SK-N-SH treated with all-trans-retinoic acid at 6 μM for 48 hours (cell line): ENCODE data around the gene CIAPIN1.
"Not testable (repeated sequence)": the region's sequence is repeated elsewhere in the genome, so short reads cannot be mapped to it uniquely, and the experiment has no call there.

Source experiments
- ATAC-seq: fragments of 200-7000 bp; cut with Tn5 transposase; 3 replicates; pipeline ENCODE4 v1.9.1; 2020; ENCODE audit warnings: mild to moderate bottlenecking, moderate library complexity
- BACH2 ChIP-seq: fragments of 250-450 bp; sonication (Bioruptor Pico); IDR thresholded peaks from 2 replicates; pipeline ENCODE4 v1.9.0; 2021; ENCODE audit warnings: mild to moderate bottlenecking, borderline replicate concordance
- ESRRG ChIP-seq: fragments of 250-450 bp; sonication (Bioruptor Pico); IDR thresholded peaks from 2 replicates; pipeline ENCODE4 v1.6.1; 2021; ENCODE audit warnings: mild to moderate bottlenecking
- GLIS3 ChIP-seq: fragments of 250-450 bp; sonication (Bioruptor Pico); IDR thresholded peaks from 2 replicates; pipeline ENCODE4 v1.5.0; 2020; ENCODE audit warnings: mild to moderate bottlenecking, moderate library complexity
- ISL1 ChIP-seq: fragments of 250-450 bp; sonication (Bioruptor Pico); IDR thresholded peaks from 2 replicates; pipeline ENCODE4 v2.1.2; 2022; ENCODE audit warnings: mild to moderate bottlenecking, moderate library complexity
- OSR1 ChIP-seq: fragments of 250-450 bp; sonication (Bioruptor Pico); IDR thresholded peaks from 2 replicates; pipeline ENCODE4 v1.8.0; 2022; ENCODE audit warnings: moderate library complexity, mild to moderate bottlenecking, inconsistent platforms
- POU6F1 ChIP-seq: fragments of 250-450 bp; sonication (Bioruptor Pico); IDR thresholded peaks from 2 replicates; pipeline ENCODE4 v1.8.0; 2021; ENCODE audit warnings: low read depth, mild to moderate bottlenecking, moderate library complexity, borderline replicate concordance
- PPARA ChIP-seq: fragments of 250-450 bp; sonication (Bioruptor Pico); IDR thresholded peaks from 2 replicates; pipeline ENCODE4 v1.5.0; 2020; ENCODE audit warnings: mild to moderate bottlenecking, borderline replicate concordance
- RARB ChIP-seq: fragments of 250-450 bp; sonication (Bioruptor Pico); IDR thresholded peaks from 2 replicates; pipeline ENCODE4 v1.8.0; 2021; ENCODE audit warnings: mild to moderate bottlenecking, moderate library complexity
- TOX ChIP-seq: fragments of 250-450 bp; sonication (Bioruptor Pico); IDR thresholded peaks from 2 replicates; pipeline ENCODE4 v1.8.0; 2021; ENCODE audit warnings: mild to moderate bottlenecking, moderate library complexity, borderline replicate concordance
- ZFP3 ChIP-seq: fragments of 250-450 bp; sonication (Bioruptor Pico); IDR thresholded peaks from 2 replicates; pipeline ENCODE4 v1.5.0; 2020; ENCODE audit warnings: mild to moderate bottlenecking, moderate library complexity
- ZFP30 ChIP-seq: fragments of 450-650 bp; formaldehyde crosslinking; IDR thresholded peaks from 2 replicates; pipeline ENCODE4 v1.5.0; 2022; ENCODE audit warnings: mild to moderate bottlenecking, moderate library complexity
- ZNF565 ChIP-seq: fragments of 450-650 bp; formaldehyde crosslinking; conservative IDR thresholded peaks from 2 replicates; pipeline ENCODE4 v1.5.0; 2020; ENCODE audit warnings: low read depth, mild to moderate bottlenecking, moderate library complexity
- ZNF8 ChIP-seq: fragments of 450-650 bp; formaldehyde crosslinking; IDR thresholded peaks from 2 replicates; pipeline ENCODE4 v1.5.0; 2020; ENCODE audit warnings: mild to moderate bottlenecking, moderate library complexity
- TF ChIP-seq, protein P1 (sequence below): fragments of 250-450 bp; sonication (Bioruptor Pico); IDR thresholded peaks from 2 replicates; pipeline ENCODE4 v1.5.1; 2020; ENCODE audit warnings: low read depth, mild to moderate bottlenecking, moderate library complexity
- TF ChIP-seq, protein P2 (sequence below): fragments of 250-450 bp; sonication (Bioruptor Pico); IDR thresholded peaks from 2 replicates; pipeline ENCODE4 v1.8.0; 2020; ENCODE audit warnings: mild to moderate bottlenecking, moderate library complexity, borderline replicate concordance

CIAPIN1 gene

GRCh38 chr16:57446531-57447185 is 527 bp downstream of the CIAPIN1 start:
- peak; percentile 54 for ATAC-seq
- TF ChIP-seq ESRRG (0 out of 2 replicates have a peak, but pooled peaks have one; percentile 33), TOX (CRISPR knock-in tag) (no peak), ZNF8 (CRISPR knock-in tag) (no peak), ZFP3 (CRISPR knock-in tag) (no peak), OSR1 (CRISPR knock-in tag) (no peak), ISL1 (CRISPR knock-in tag) (no peak), ZFP30 (CRISPR knock-in tag) (no peak)
- TF ChIP-seq, protein P1, sequence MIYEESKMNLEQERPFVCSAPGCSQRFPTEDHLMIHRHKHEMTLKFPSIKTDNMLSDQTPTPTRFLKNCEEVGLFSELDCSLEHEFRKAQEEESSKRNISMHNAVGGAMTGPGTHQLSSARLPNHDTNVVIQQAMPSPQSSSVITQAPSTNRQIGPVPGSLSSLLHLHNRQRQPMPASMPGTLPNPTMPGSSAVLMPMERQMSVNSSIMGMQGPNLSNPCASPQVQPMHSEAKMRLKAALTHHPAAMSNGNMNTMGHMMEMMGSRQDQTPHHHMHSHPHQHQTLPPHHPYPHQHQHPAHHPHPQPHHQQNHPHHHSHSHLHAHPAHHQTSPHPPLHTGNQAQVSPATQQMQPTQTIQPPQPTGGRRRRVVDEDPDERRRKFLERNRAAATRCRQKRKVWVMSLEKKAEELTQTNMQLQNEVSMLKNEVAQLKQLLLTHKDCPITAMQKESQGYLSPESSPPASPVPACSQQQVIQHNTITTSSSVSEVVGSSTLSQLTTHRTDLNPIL (CRISPR knock-in tag): no peak

- TF ChIP-seq TOX (CRISPR knock-in tag) (no peak), POU6F1 (CRISPR knock-in tag) (no peak), ISL1 (CRISPR knock-in tag) (no peak), GLIS3 (CRISPR knock-in tag) (no peak), ZNF8 (CRISPR knock-in tag) (no peak), RARB (no peak), ZNF565 (CRISPR knock-in tag) (no peak), BACH2 (CRISPR knock-in tag) (no peak)
- TF ChIP-seq, all 23 proteins: peak for 0
- no peak for ATAC-seq
Measured at GRCh38 chr16:57445510-57445909, 1.7 kb downstream of the CIAPIN1 start.

DNA sequence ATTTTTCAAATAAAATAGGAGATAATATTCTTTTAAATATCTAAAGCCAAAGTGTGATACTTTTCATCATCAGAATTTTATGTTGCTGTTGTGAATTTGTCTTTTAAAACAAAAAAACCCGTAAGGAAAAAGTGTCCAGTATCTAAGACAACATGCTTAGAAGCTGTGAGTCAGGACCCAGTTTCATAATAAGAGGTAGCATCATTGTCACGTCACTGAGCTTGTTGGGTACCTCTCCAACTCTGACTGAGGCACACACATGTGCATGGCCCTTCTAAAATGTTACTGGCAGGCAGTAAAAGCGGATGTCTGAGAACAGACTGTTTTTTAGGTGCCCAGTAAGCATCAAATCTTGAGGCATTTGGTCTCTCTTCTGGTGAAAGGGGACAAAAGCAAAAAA is 2.5 kb downstream of the CIAPIN1 start:
- ATAC-seq: no peak

GRCh38 chr16:57440551-57440950 is 6.6 kb downstream of the CIAPIN1 start:
- ATAC-seq: not testable (repeated sequence)

More for the DNA sequence above, 2.5 kb downstream of the CIAPIN1 start:
- TF ChIP-seq, protein P2, sequence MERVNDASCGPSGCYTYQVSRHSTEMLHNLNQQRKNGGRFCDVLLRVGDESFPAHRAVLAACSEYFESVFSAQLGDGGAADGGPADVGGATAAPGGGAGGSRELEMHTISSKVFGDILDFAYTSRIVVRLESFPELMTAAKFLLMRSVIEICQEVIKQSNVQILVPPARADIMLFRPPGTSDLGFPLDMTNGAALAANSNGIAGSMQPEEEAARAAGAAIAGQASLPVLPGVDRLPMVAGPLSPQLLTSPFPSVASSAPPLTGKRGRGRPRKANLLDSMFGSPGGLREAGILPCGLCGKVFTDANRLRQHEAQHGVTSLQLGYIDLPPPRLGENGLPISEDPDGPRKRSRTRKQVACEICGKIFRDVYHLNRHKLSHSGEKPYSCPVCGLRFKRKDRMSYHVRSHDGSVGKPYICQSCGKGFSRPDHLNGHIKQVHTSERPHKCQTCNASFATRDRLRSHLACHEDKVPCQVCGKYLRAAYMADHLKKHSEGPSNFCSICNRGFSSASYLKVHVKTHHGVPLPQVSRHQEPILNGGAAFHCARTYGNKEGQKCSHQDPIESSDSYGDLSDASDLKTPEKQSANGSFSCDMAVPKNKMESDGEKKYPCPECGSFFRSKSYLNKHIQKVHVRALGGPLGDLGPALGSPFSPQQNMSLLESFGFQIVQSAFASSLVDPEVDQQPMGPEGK (CRISPR knock-in tag): no peak
- TF ChIP-seq, protein P1 (CRISPR knock-in tag): no peak

GRCh38 chr16:57439947-57440346 is 7.2 kb downstream of the CIAPIN1 start:
- not testable (repeated sequence) for ATAC-seq

GRCh38 chr16:57435838-57436237 is 11.3 kb downstream of the CIAPIN1 start:
- ATAC-seq: no peak
- TF ChIP-seq ESRRG (no peak), RARB (no peak), PPARA (CRISPR knock-in tag) (no peak), BACH2 (CRISPR knock-in tag) (no peak)
- TF ChIP-seq, protein P2 (CRISPR knock-in tag): no peak
- TF ChIP-seq, all 23 proteins: peak for 0
